GM23248 (cell line): ENCODE data around the gene R3HDML. TPM values are rescaled to one million over a fixed set of nuclear protein-coding genes. Genes with fewer than 3 reads are reported as not detected.

Experiments
- DNase-seq: peaks from one replicate; pipeline ENCODE4 v3.0.0-alpha.2; 2015
- H2AFZ ChIP-seq: fragments of 200-600 bp; sonication (generic); 2 replicates; pipeline ENCODE4 v1.6.1; 2016; ENCODE audit warnings: antibody characterized with exemption
- H3F3A ChIP-seq: fragments of 200-600 bp; sonication (generic); 2 replicates; pipeline ENCODE4 v1.6.1; 2016; ENCODE audit warnings: mild to moderate bottlenecking, antibody characterized with exemption, mixed run types; ENCODE audit not compliant: insufficient read depth
- H3K27ac ChIP-seq: fragments of 200-600 bp; sonication (generic); 2 replicates; pipeline ENCODE4 v1.5.1; 2016; ENCODE audit warnings: mild to moderate bottlenecking
- H3K27me3 ChIP-seq: fragments of 200-600 bp; sonication (generic); replicated peaks from 2 replicates; pipeline ENCODE4 v1.6.1; 2016; ENCODE audit warnings: mild to moderate bottlenecking; ENCODE audit not compliant: insufficient read depth
- H3K36me3 ChIP-seq: fragments of 200-600 bp; sonication (generic); 2 replicates; pipeline ENCODE4 v1.6.1; 2016; ENCODE audit warnings: low read depth, mild to moderate bottlenecking
- H3K4me1 ChIP-seq: fragments of 200-600 bp; sonication (generic); 2 replicates; pipeline ENCODE4 v1.6.1; 2016; ENCODE audit warnings: mild to moderate bottlenecking; ENCODE audit not compliant: insufficient read depth
- H3K4me2 ChIP-seq: fragments of 200-600 bp; sonication (generic); one replicate; pipeline ENCODE4 v1.6.1; 2016; ENCODE audit warnings: mild to moderate bottlenecking; ENCODE audit not compliant: unreplicated experiment
- H3K4me3 ChIP-seq: fragments of 200-600 bp; sonication (generic); 2 replicates; pipeline ENCODE4 v1.5.1; 2016; ENCODE audit warnings: mild to moderate bottlenecking
- H3K79me2 ChIP-seq: fragments of 200-600 bp; sonication (generic); 2 replicates; pipeline ENCODE4 v1.6.1; 2016; ENCODE audit warnings: mild to moderate bottlenecking; ENCODE audit not compliant: insufficient read depth
- H3K9ac ChIP-seq: fragments of 200-600 bp; sonication (generic); 2 replicates; pipeline ENCODE4 v1.6.1; 2016; ENCODE audit warnings: mild to moderate bottlenecking
- H3K9me2 ChIP-seq: fragments of 200-600 bp; sonication (generic); 2 replicates; pipeline ENCODE4 v1.6.1; 2016; ENCODE audit warnings: mixed run types, mild to moderate bottlenecking, moderate library complexity; ENCODE audit not compliant: insufficient read depth
- H3K9me3 ChIP-seq: fragments of 200-600 bp; sonication (generic); one replicate; pipeline ENCODE4 v1.6.1; 2017; ENCODE audit warnings: low read depth
- H4K20me1 ChIP-seq: fragments of 200-600 bp; sonication (generic); 2 replicates; pipeline ENCODE4 v1.6.0; 2016; ENCODE audit not compliant: insufficient read depth
- EZH2 ChIP-seq: fragments of 200-600 bp; sonication (generic); IDR thresholded peaks from 2 replicates; pipeline ENCODE4 v1.6.1; 2018; ENCODE audit warnings: antibody characterized with exemption, mild to moderate bottlenecking; ENCODE audit not compliant: insufficient read depth, poor library complexity, severe bottlenecking
- EZH2phosphoT487 ChIP-seq: fragments of 200-600 bp; sonication (generic); IDR thresholded peaks from 2 replicates; pipeline ENCODE4 v1.6.1; 2018; ENCODE audit warnings: antibody characterized with exemption, moderate library complexity, mild to moderate bottlenecking, low read depth; ENCODE audit not compliant: insufficient read depth
- WGBS, 2 experiments: methylation state at CpG; one replicate each; pipeline ENCODE4 v1.1.6; 2015 to 2017; ENCODE audit warnings: low lambda C conversion rate in 2 of 2, low coverage in 1 of 2; ENCODE audit errors: missing lambda C conversion rate in 2 of 2; 5-methylcytosine and 5-hydroxymethylcytosine counted together
- in situ Hi-C: fragments of 300-500 bp; cut with MboI; formaldehyde crosslinking; loops from 2 replicates; pipeline ENCODE4 v1.15.0; 2020
- polyA plus RNA-seq: library from polyadenylated mRNA; unstranded; fragments of >200 nt; fragmentation: Nextera tagmentation; extraction: Ambion mirVana; gene quantifications from 2 replicates; pipeline ENCODE4 v1.2.1, GENCODE V29; 2016
- total RNA-seq: library from RNA; depleted of rRNA; stranded (reverse); fragments of >200 nt; shearing (Covaris generic); gene quantifications from 2 replicates; pipeline ENCODE4 v1.2.3, GENCODE V29; 2014

R3HDML gene
- total and polyA plus RNA-seq, 2 experiments from 2014 or later, result not detected

- H4K20me1 ChIP-seq, result no peaks in the 10 kb centered on the region
- no peak overlapping the region for H3K4me3 ChIP-seq
- no peak overlapping the region for H3K27ac ChIP-seq
- no peak for DNase-seq
- no peak overlapping the region for H3K9ac ChIP-seq
- H3K9me3 ChIP-seq, result no peaks in the 10 kb centered on the region
- no peaks in the 10 kb centered on the region for H3K9me2 ChIP-seq
- in situ Hi-C loops, result no loop called here
- no peak overlapping the region for H2AFZ ChIP-seq
- TF ChIP-seq EZH2 (no peak), EZH2phosphoT487 (no peak)
- no peaks in the 10 kb centered on the region for H3K4me1 ChIP-seq
- no peaks in the 10 kb centered on the region for H3F3A ChIP-seq
- H3K36me3 ChIP-seq, result no peaks in the 10 kb centered on the region
- 58 to 75% methylated on average over 4 of the region's 4 CpGs for WGBS, 2 experiments
- no peak overlapping the region for H3K4me2 ChIP-seq
- no peaks in the 10 kb centered on the region for H3K79me2 ChIP-seq
- peaks cover 39% of the 10 kb centered on the region for H3K27me3 ChIP-seq
These were observed 2.1 kb upstream of the R3HDML start for GRCh38 chr20:44334709-44335108.

- no peak for TF ChIP-seq EZH2
- TF ChIP-seq EZH2phosphoT487, result no peak
- in situ Hi-C loops, result no loop called here
- WGBS, 2 experiments, result 33 to 42% methylated on average over 2 of the region's 2 CpGs
These were observed 1.2 kb upstream of the R3HDML start for GRCh38 chr20:44335675-44336074.

GRCh38 chr20:44336086-44336485 is 757 bp upstream of the R3HDML start:
- H4K20me1 ChIP-seq, result no peaks in the 10 kb centered on the region
- WGBS, 2 experiments, result 4 to 11% methylated on average over 12 to 15 of the region's 15 CpGs
- H3K9ac ChIP-seq, result no peak overlapping the region
- no peaks in the 10 kb centered on the region for H3K9me2 ChIP-seq
- in situ Hi-C loops, result no loop called here
- DNase-seq, result no peak
- no peaks in the 10 kb centered on the region for H3K36me3 ChIP-seq
- H3K9me3 ChIP-seq, result no peaks in the 10 kb centered on the region
- H3K79me2 ChIP-seq, result no peaks in the 10 kb centered on the region
- H3K4me1 ChIP-seq, result no peaks in the 10 kb centered on the region
- H2AFZ ChIP-seq, result no peak overlapping the region
- no peaks in the 10 kb centered on the region for H3F3A ChIP-seq
- H3K4me3 ChIP-seq, result no peak overlapping the region
- no peak for TF ChIP-seq EZH2phosphoT487
- no peak for TF ChIP-seq EZH2
- H3K4me2 ChIP-seq, result no peak overlapping the region
- H3K27ac ChIP-seq, result no peak overlapping the region
- H3K27me3 ChIP-seq, result peaks cover 39% of the 10 kb centered on the region

More at GRCh38 chr20:44335675-44336074, 1.2 kb upstream of the R3HDML start:
- no peaks in the 10 kb centered on the region for H4K20me1 ChIP-seq
- H3K36me3 ChIP-seq, result no peaks in the 10 kb centered on the region
- no peak overlapping the region for H3K9ac ChIP-seq
- no peaks in the 10 kb centered on the region for H3K79me2 ChIP-seq
- H3K27me3 ChIP-seq, result peaks cover 39% of the 10 kb centered on the region
- no peaks in the 10 kb centered on the region for H3K9me2 ChIP-seq
- no peak overlapping the region for H2AFZ ChIP-seq
- H3K4me3 ChIP-seq, result no peak overlapping the region
- no peaks in the 10 kb centered on the region for H3K9me3 ChIP-seq
- no peak for DNase-seq
- H3K4me1 ChIP-seq, result no peaks in the 10 kb centered on the region
- no peaks in the 10 kb centered on the region for H3F3A ChIP-seq
- no peak overlapping the region for H3K27ac ChIP-seq
- no peak overlapping the region for H3K4me2 ChIP-seq

GRCh38 chr20:44342248-44342647 is 5.4 kb downstream of the R3HDML start:
- Histone ChIP-seq H3K4me1 (no peaks in the 10 kb centered on the region), H3K27me3 (peaks cover 1% of the 10 kb centered on the region; the same call in 1 of the 2 replicates), H3K9me3 (no peaks in the 10 kb centered on the region), H4K20me1 (no peaks in the 10 kb centered on the region), H3K36me3 (no peaks in the 10 kb centered on the region), H3K4me2 (no peak overlapping the region), H3K79me2 (no peaks in the 10 kb centered on the region), H3K9me2 (no peaks in the 10 kb centered on the region), H3K4me3 (no peak overlapping the region), H2AFZ (peak overlapping the region; percentile 50), H3F3A (no peaks in the 10 kb centered on the region), H3K27ac (no peak overlapping the region), H3K9ac (no peak overlapping the region)
- in situ Hi-C loops, result no loop called here
- peak; percentile 39 for DNase-seq
- TF ChIP-seq EZH2phosphoT487 (no peak), EZH2 (no peak)
- WGBS, 2 experiments, result 20 to 28% methylated on average over 6 of the region's 6 CpGs

GRCh38 chr20:44343162-44343675 is 6.4 kb downstream of the R3HDML start:
- Histone ChIP-seq H3K27me3 (no peaks in the 10 kb centered on the region; the same call in 1 of the 2 replicates), H3K4me1 (no peaks in the 10 kb centered on the region), H3K9me2 (no peaks in the 10 kb centered on the region), H4K20me1 (no peaks in the 10 kb centered on the region), H3K27ac (no peak overlapping the region), H3K9me3 (no peaks in the 10 kb centered on the region), H2AFZ (no peak overlapping the region), H3K4me2 (no peak overlapping the region), H3F3A (no peaks in the 10 kb centered on the region), H3K4me3 (no peak overlapping the region), H3K9ac (no peak overlapping the region), H3K36me3 (no peaks in the 10 kb centered on the region), H3K79me2 (no peaks in the 10 kb centered on the region)
- TF ChIP-seq EZH2 (no peak), EZH2phosphoT487 (no peak)
- WGBS, 2 experiments, result 82% methylated on average over 12 of the region's 12 CpGs
- no peak for DNase-seq
- in situ Hi-C loops, result no loop called here
